ENCODE results near the gene LTA.

DNA sequence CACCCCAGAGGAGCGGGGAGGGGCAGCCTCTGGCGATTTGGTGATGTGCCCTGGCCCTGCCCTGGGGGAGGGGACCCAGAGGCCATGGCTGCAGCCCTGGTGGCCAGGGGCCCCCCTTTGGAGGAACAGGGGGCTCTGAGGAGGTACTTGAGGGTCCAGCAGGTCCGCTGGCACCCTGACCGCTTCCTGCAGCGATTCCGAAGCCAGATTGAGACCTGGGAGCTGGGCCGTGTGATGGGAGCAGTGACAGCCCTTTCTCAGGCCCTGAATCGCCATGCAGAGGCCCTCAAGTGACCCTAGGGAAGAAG lies 13.8 kb upstream of the LTA start:
- TF ChIP-seq, protein P1, sequence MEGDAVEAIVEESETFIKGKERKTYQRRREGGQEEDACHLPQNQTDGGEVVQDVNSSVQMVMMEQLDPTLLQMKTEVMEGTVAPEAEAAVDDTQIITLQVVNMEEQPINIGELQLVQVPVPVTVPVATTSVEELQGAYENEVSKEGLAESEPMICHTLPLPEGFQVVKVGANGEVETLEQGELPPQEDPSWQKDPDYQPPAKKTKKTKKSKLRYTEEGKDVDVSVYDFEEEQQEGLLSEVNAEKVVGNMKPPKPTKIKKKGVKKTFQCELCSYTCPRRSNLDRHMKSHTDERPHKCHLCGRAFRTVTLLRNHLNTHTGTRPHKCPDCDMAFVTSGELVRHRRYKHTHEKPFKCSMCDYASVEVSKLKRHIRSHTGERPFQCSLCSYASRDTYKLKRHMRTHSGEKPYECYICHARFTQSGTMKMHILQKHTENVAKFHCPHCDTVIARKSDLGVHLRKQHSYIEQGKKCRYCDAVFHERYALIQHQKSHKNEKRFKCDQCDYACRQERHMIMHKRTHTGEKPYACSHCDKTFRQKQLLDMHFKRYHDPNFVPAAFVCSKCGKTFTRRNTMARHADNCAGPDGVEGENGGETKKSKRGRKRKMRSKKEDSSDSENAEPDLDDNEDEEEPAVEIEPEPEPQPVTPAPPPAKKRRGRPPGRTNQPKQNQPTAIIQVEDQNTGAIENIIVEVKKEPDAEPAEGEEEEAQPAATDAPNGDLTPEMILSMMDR (IDR thresholded peaks at IDR 0.05; ENCODE audit: low read depth, low read length), result no peak
- TF ChIP-seq POLR2A (IDR thresholded peaks at IDR 0.05; ENCODE audit: extremely low read depth, insufficient read length), result no peak

All from NB4 (cell line).